ENCODE data around the gene TINAGL1. TPM values are rescaled to one million over a fixed set of nuclear protein-coding genes. Genes with fewer than 3 reads are reported as not detected.

TINAGL1 gene
- total RNA-seq, 1 donor from 2014 or later, result 91.9 TPM

GRCh38 chr1:31595836-31596736 lies 19.8 kb downstream of the TINAGL1 start:
- intact Hi-C loops (cut with DNase I), result no loop called here

GRCh38 chr1:31596737-31597097 lies 20.4 kb downstream of the TINAGL1 start:
- no peak for DNase-seq (ENCODE audit: low spot score)
- no peak for ATAC-seq
- intact Hi-C loops (cut with DNase I), result no loop called here

More at GRCh38 chr1:31595836-31596736, 19.8 kb downstream of the TINAGL1 start:
- ATAC-seq (no peak), DNase-seq (ENCODE audit: low spot score) (no peak)

- ATAC-seq (no peak), DNase-seq (ENCODE audit: low spot score) (peak; percentile 4)
- intact Hi-C loops (cut with DNase I), result no loop called here
Measured at GRCh38 chr1:31598980-31599379, 22.7 kb downstream of the TINAGL1 start.

GRCh38 chr1:31600641-31601040 lies 24.3 kb downstream of the TINAGL1 start:
- intact Hi-C loops (cut with DNase I), result no loop called here
- DNase-seq (ENCODE audit: low spot score) (no peak), ATAC-seq (no peak)

GRCh38 chr1:31602081-31602480 lies 25.8 kb downstream of the TINAGL1 start:
- intact Hi-C loops (cut with DNase I), result no loop called here
- ATAC-seq, result no peak
- no peak for DNase-seq (ENCODE audit: low spot score)

- DNase-seq (ENCODE audit: low spot score), result no peak
- intact Hi-C loops (cut with DNase I), result no loop called here
- ATAC-seq, result no peak
Measured at GRCh38 chr1:31605908-31606427, 29.7 kb downstream of the TINAGL1 start.

GRCh38 chr1:31607360-31607759 lies 31.0 kb downstream of the TINAGL1 start:
- peak; percentile 4 for DNase-seq (ENCODE audit: low spot score)
- intact Hi-C loops (cut with DNase I), result no loop called here
- ATAC-seq, result no peak

GRCh38 chr1:31609514-31610118 lies 33.3 kb downstream of the TINAGL1 start:
- intact Hi-C loops (cut with DNase I), result no loop called here
- DNase-seq (ENCODE audit: low spot score) (no peak), ATAC-seq (no peak)

- intact Hi-C loops (cut with DNase I), result no loop called here
- ATAC-seq (no peak), DNase-seq (ENCODE audit: low spot score) (peak; percentile 55)
Measured at GRCh38 chr1:31614414-31615005, 38.2 kb downstream of the TINAGL1 start.

- intact Hi-C loops (cut with DNase I), result no loop called here
- no peak for ATAC-seq
- DNase-seq (ENCODE audit: low spot score), result no peak
Measured at GRCh38 chr1:31615414-31615813, 39.1 kb downstream of the TINAGL1 start.

- intact Hi-C loops (cut with DNase I), result no loop called here
Measured at GRCh38 chr1:31615939-31616338, 39.6 kb downstream of the TINAGL1 start.

GRCh38 chr1:31617218-31617915 lies 41.1 kb downstream of the TINAGL1 start, which contains the start of gene HCRTR1:
Gene HCRTR1, plus strand, starts transcription at chr1:31617689. Its CDS starts 1,504 bp downstream, at chr1:31619193.
- no peak for ATAC-seq
- DNase-seq (ENCODE audit: low spot score), result peak; percentile 38
- intact Hi-C loops (cut with DNase I), result no loop called here

More at GRCh38 chr1:31615939-31616338, 39.6 kb downstream of the TINAGL1 start:
- no peak for ATAC-seq
- peak; percentile 3 for DNase-seq (ENCODE audit: low spot score)

- peak; percentile 60 for DNase-seq (ENCODE audit: low spot score)
- intact Hi-C loops (cut with DNase I), result no loop called here
- peak; percentile 40 for ATAC-seq
Measured at GRCh38 chr1:31617916-31618746, 41.8 kb downstream of the TINAGL1 start.

GRCh38 chr1:31618916-31619846 lies 42.9 kb downstream of the TINAGL1 start:
- intact Hi-C loops (cut with DNase I), result no loop called here
- ATAC-seq, result no peak
- DNase-seq (ENCODE audit: low spot score), result peak; percentile 49

GRCh38 chr1:31620631-31621497 lies 44.5 kb downstream of the TINAGL1 start:
- intact Hi-C loops (cut with DNase I), result no loop called here
- DNase-seq (ENCODE audit: low spot score) (peak; percentile 35), ATAC-seq (no peak)

GRCh38 chr1:31621498-31621820 lies 45.1 kb downstream of the TINAGL1 start:
- DNase-seq (ENCODE audit: low spot score) (peak; percentile 46), ATAC-seq (no peak)
- intact Hi-C loops (cut with DNase I), result no loop called here

Data from sciatic nerve (tissue), 2 donors.